Astrocyte of the hippocampus (primary cell): Measurements from ENCODE around the gene TSPO.

Experiments used
- DNase-seq: peaks from one replicate; pipeline ENCODE4 v3.0.0; 2011; ENCODE audit warnings: low read depth, low spot score

Gene TSPO

GRCh38 chr22:43179146-43179910, 28.0 kb downstream of the TSPO start:
- no peak for DNase-seq

DNA sequence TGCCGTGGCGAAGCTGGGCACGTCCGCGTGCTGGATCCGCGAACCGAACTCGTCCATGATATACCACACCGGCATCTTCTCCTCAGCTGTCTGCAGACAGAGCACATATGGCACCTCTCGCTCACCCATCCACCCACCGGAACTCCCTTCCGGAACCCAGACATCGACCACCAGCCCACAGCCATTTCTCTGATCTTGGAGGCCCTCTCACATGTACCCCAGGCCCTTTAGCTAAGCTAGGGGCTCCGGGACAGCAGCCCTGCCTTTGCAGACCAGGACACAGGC, 28.5 kb downstream of the TSPO start:
- DNase-seq, result no peak

GRCh38 chr22:43180670-43181069, 29.3 kb downstream of the TSPO start:
- no peak for DNase-seq

GRCh38 chr22:43181321-43182076, 30.1 kb downstream of the TSPO start:
- no peak for DNase-seq

DNA sequence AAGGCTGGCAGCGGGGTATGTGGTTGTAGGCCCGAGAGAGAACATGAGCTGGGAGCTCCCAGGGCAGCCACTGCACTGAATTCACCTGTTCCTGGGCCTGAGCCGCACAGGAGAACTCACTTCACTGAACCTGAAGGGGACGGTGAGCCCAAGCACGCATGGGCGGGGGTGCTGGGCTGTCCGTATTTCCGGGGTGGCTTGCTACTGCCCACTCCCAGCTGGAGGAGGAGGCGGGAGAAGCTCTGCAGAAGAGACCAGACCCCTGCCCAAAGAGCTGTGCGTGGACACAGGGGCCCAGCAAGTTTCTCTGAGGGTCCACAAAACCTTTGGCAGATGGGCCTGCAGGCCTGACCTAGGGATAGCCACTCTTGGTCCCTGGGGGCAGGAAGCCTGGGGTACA, 30.8 kb downstream of the TSPO start:
- no peak for DNase-seq

DNA sequence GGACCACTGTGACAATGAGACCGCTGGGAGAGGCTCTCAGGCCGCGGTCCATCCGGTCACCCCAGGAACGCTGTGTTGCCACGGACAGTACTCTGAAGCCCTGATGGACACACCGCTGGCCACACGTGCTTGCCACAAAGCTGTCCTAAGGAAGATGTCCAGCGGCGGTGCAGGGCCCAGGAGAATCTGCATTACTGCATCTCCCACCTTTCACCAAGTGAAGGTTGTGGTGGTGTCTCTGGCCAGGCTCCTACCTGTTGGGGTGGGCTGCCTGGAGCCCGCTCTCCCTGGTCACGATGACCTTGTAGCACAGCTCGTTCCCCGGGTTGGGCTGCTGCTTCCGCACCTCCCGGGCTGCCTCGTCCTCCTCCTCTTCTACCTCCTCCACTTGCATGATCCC, 31.4 kb downstream of the TSPO start:
- no peak for DNase-seq

DNA sequence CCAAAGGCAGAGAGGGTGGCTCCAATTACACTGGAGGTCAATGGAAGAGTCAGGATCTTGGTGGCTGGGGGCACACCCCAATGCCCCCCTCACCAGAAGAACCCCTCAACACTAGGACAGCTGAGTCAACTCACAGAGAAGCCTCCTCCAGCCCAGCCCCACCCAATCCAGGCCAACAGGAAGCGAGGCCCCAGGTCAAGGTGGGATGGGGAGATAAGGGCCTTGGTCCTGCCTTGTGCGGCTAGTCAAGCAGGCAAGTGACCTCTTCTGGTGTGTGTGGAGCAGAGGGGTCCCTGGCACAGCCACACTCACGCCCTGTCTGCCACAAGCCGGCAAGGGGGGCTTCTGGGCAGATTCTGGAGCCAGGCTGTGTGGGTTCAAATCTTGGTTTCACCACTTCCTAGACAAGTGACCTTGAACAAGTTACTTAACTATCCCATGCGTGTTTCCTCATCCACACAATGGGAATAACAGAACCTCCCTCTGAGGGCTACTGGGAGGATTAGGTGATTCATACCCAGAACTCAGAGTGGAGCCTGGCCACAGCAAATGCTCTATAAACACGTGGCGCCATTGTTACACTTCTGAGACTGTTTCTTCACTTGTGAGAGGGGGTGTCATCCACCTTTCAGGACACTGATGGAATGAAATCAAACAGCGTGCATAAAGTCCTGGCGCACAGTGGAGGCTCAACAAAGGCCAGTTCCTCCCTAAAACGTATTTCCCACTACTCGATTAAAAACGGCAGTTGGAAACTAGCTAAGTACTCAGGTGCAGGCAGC, 32.3 kb downstream of the TSPO start:
- peak; percentile 59 for DNase-seq

GRCh38 chr22:43185860-43186261, 34.5 kb downstream of the TSPO start:
- DNase-seq, result peak; percentile 63

GRCh38 chr22:43186272-43187170, 35.2 kb downstream of the TSPO start, which contains the start of gene TTLL12:
Gene TTLL12 (minus strand): TSS chr22:43187134. CDS start chr22:43187069, 65 bp downstream.
- DNase-seq, result peak; percentile 85

DNA sequence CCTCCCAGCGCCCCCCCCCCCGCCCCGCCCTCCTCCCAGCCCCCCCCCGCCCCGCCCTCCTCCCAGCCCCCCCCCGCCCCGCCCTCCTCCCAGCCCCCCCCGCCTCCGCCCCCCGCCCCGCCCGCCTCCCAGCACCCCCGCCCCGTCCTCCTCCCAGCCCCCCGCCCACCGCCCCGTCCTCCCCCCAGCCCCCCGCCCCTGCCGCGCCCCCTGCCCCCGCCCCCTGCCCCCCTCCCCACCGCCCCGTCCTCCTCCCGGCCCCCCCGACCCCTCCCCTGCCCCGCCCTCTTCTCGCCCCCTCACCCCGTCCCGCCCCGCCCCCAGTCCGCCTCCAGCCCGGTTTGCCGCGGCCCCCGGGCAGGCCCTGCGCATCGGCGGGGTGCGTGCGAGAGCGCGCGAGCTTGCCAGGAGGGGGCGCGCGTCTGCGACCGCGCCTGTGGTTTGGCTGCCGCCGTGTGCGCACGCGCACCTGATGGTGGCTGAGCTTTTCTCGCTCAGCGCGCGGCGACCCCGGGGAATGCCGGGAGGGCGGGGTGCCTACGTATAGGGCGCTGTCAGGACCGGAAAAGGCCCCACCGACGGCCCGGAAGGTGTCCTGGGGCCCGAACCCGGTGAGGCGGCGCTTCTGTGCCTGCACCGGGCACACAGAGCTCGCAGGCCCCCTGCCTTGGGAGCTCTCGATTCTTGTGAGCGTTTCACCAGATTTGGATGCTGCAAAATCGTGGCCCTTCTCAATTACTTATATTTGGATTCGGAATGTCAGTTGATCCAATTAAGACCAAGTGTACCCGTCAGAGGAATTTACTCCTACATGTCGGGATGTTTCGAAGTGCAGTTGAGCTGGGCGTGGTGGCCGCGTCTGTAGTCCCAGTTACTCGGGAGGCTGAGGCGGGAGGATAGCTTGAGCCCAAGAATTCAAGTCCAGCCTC, 36.1 kb downstream of the TSPO start:
- peak; percentile 99 for DNase-seq

GRCh38 chr22:43188829-43189545, 37.6 kb downstream of the TSPO start:
- no peak for DNase-seq

GRCh38 chr22:43191831-43192230, 40.5 kb downstream of the TSPO start:
- DNase-seq, result no peak

DNA sequence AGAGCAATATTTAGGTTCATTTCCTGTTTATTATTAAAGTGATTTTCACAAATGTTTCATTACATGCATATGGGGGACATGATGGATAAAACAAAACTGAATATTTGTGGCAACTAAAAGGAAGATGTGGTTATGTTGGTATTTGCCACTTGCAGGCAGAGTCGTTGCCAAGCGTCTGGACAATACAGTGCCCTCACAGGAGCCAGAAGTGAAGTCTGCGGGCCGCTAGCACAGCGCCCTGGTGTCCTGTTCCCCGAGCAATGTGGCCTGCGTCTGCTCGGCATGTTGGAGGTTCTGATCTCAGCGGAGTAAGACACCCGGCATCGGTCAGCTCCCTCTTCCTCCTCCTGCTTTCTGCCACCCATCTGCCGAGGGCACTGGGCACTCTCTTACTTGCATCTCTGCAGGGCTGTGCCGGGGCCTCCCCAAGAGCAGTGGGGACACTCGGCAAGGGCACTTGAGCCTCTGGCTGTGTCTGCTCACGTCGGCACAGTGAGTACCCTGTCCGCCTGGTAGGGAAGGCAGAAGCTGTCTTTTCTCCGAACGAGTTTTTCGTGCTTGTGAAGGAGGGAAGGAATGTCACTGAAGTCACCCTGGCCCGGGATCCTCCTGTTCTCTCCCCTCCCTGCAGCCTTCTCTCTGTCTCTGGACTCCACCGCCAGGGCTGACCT, 46.0 kb downstream of the TSPO start:
- peak; percentile 72 for DNase-seq

GRCh38 chr22:43198126-43198525, 46.8 kb downstream of the TSPO start:
- DNase-seq, result no peak

GRCh38 chr22:43198936-43199335, 47.6 kb downstream of the TSPO start:
- no peak for DNase-seq

DNA sequence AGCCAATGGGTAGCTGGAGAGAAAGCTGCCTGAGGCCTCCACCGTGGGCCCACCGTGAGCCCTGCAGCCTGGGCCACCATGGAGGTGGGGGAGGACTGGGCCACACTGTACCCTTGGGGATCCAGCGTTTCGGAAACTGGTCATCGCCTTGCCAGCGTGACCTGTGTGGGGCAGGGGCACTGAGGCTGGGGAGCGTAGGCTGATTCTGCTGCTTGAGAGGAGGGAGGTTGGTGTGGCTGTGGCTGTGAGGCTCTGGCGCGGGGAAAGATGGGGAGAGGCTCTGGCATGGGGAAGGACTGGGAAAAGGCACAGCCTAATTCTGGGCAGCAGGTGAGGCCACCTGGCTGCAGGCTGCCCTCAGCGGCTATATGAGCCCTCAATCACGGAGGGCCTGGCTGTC, 48.2 kb downstream of the TSPO start:
- DNase-seq, result no peak

DNA sequence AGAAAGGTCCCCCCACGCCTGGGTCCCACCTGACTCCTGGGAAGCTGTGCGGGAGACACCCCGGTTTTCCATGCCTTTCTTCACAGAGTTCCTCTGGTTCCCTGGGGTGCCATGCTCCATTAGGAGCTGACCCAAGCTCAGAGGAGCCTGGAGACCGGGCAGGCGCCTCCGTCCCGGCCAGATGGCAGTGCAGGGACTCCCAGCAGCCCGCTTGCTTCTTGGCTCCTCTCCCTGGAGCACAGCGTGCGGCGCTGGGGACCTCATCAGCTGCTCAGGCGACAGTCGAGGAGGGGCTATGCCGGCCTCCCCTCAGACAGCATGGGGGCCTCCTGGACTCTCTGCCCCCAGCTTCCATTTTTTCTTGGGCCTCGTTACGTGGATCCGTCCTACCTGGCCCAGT, 48.7 kb downstream of the TSPO start:
- DNase-seq, result no peak

GRCh38 chr22:43200555-43200954, 49.2 kb downstream of the TSPO start:
- no peak for DNase-seq
